Fibroblast of villous mesenchyme (primary cell): ENCODE results near the gene SRP68. TPM values are rescaled to one million over a fixed set of nuclear protein-coding genes. Genes with fewer than 3 reads are reported as not detected.

ENCODE experiments used
- DNase-seq: peaks from one replicate; pipeline ENCODE4 v3.0.0-alpha.2; 2010; ENCODE audit warnings: low read depth
- H3K4me3 ChIP-seq: 2 replicates; pipeline ENCODE4 v1.5.1; 2011; ENCODE audit warnings: low read depth, mild to moderate bottlenecking, low read length
- total RNA-seq: library from RNA; depleted of rRNA; stranded (reverse); fragments of >200 nt; gene quantifications from 2 replicates; pipeline ENCODE4 v1.2.3, GENCODE V29; 2012
- TF ChIP-seq, protein P1 (sequence below): IDR thresholded peaks from 2 replicates; pipeline ENCODE4 v1.5.1; 2012; ENCODE audit warnings: low read depth, mild to moderate bottlenecking, low read length; ENCODE audit not compliant: insufficient read depth

The SRP68 gene
- total RNA-seq, 1 donor, result 42.3 TPM

GRCh38 chr17:76038050-76038449 is 34.3 kb downstream of the SRP68 start:
- DNase-seq, result no peak
- TF ChIP-seq, protein P1, sequence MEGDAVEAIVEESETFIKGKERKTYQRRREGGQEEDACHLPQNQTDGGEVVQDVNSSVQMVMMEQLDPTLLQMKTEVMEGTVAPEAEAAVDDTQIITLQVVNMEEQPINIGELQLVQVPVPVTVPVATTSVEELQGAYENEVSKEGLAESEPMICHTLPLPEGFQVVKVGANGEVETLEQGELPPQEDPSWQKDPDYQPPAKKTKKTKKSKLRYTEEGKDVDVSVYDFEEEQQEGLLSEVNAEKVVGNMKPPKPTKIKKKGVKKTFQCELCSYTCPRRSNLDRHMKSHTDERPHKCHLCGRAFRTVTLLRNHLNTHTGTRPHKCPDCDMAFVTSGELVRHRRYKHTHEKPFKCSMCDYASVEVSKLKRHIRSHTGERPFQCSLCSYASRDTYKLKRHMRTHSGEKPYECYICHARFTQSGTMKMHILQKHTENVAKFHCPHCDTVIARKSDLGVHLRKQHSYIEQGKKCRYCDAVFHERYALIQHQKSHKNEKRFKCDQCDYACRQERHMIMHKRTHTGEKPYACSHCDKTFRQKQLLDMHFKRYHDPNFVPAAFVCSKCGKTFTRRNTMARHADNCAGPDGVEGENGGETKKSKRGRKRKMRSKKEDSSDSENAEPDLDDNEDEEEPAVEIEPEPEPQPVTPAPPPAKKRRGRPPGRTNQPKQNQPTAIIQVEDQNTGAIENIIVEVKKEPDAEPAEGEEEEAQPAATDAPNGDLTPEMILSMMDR, result no peak
- no peak overlapping the region for H3K4me3 ChIP-seq

- DNase-seq, result peak; percentile 50
- TF ChIP-seq, protein P1, result no peak
- H3K4me3 ChIP-seq, result no peak overlapping the region
Measured at GRCh38 chr17:76036497-76037261, 35.6 kb downstream of the SRP68 start.

- TF ChIP-seq, protein P1, result no peak
- H3K4me3 ChIP-seq, result no peak overlapping the region
- no peak for DNase-seq
Measured at GRCh38 chr17:76034428-76035350, 37.6 kb downstream of the SRP68 start.

GRCh38 chr17:76033139-76033538 is 39.2 kb downstream of the SRP68 start:
- DNase-seq, result no peak
- no peak overlapping the region for H3K4me3 ChIP-seq
- TF ChIP-seq, protein P1, result no peak

GRCh38 chr17:76032780-76033108 is 39.6 kb downstream of the SRP68 start:
- H3K4me3 ChIP-seq, result no peak overlapping the region
- DNase-seq, result no peak
- TF ChIP-seq, protein P1, result no peak

DNA sequence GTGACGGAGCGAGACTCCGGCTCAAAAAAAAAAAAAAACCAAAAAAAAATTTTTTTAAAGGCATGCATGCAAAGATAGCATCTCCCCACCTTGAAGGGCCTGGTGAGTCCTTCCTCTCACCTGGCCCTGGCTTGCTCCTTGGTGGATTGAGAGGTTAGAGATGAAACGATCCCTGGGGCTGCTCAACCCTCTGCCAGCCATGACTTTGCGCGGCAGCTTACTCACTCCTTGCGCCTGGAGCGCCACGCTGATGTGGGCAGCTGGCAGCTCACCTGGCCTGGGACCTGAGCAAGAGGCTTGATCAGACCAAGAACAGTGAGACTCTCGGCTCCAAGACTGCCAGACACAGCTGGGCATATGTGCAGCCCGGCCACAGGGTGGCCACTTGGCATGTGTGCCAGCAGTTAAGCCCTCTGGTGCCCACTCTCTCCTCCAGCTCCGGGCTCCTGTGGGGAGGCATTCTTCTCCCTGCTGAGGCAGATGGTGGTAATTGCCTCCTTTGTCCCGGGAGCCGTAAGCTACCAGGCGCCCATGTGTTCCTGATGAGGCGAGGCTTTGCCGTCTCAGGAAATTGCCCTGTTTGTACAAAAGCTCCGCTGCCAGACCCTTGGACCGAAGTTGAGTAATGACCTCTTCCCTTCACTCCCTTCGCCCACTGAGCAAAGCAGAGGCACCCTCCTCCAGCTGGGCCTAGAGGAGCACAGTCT is 40.1 kb downstream of the SRP68 start:
- TF ChIP-seq, protein P1, result no peak
- no peak for DNase-seq
- no peak overlapping the region for H3K4me3 ChIP-seq
